Activated CD4-positive, alpha-beta memory T cell treated with anti-CD3 and anti-CD28 coated beads for 36 hours (primary cell): ENCODE data around the gene LONRF3. TPM values are rescaled to one million over a fixed set of nuclear protein-coding genes. Genes with fewer than 3 reads are reported as not detected.

Experiments used
- CTCF ChIA-PET: fragments of 350-600 bp; sonication (Branson Sonifier 250); formaldehyde crosslinking; loops from one replicate; lab custom pipeline; 2021; ENCODE audit warnings: antibody characterized with exemption, inconsistent platforms; lab: Charles Lee
- POLR2A ChIA-PET: fragments of 350-600 bp; sonication (Branson Sonifier 250); formaldehyde crosslinking; loops from one replicate; lab custom pipeline; 2021; ENCODE audit warnings: antibody characterized with exemption; lab: Charles Lee
- DNase-seq: peaks from one replicate; pipeline ENCODE4 v3.0.0-alpha.2; 2020
- H3K27ac Mint-ChIP-seq: one replicate; pipeline ENCODE4 v1.8.0; 2021; ENCODE audit warnings: mixed read lengths
- H3K27me3 Mint-ChIP-seq: one replicate; pipeline ENCODE4 v1.8.0; 2021; ENCODE audit warnings: mixed read lengths
- H3K36me3 Mint-ChIP-seq: one replicate; pipeline ENCODE4 v1.8.0; 2021; ENCODE audit warnings: mixed read lengths
- H3K4me1 Mint-ChIP-seq: one replicate; pipeline ENCODE4 v1.8.0; 2021; ENCODE audit warnings: low read depth, mixed read lengths
- H3K4me3 Mint-ChIP-seq: one replicate; pipeline ENCODE4 v1.8.0; 2021; ENCODE audit warnings: mild to moderate bottlenecking, mixed read lengths
- H3K9me3 Mint-ChIP-seq: one replicate; pipeline ENCODE4 v1.8.0; 2021; ENCODE audit warnings: mixed read lengths
- intact Hi-C: fragments of 100-400 bp; cut with micrococcal nuclease; formaldehyde crosslinking; loops from one replicate; pipeline ENCODE4 v1.15.1; 2023
- total RNA-seq, 2 experiments: library from RNA; stranded (reverse); gene quantifications; one replicate each; pipeline ENCODE4 v1.2.3, GENCODE V29; 2021

Gene LONRF3
- total RNA-seq, 2 experiments from 2014 or later = 4.3 to 4.5 TPM

GRCh38 chrX:118971552-118971951 lies 2.9 kb upstream of the LONRF3 start:
- H3K4me1 Mint-ChIP-seq = peaks cover 2% of the 10 kb centered on the region

GRCh38 chrX:118973389-118974087 lies 880 bp upstream of the LONRF3 start:
- Mint-ChIP-seq H3K9me3 (no peaks in the 10 kb centered on the region), H3K27me3 (peaks cover 5% of the 10 kb centered on the region), H3K4me3 (peak overlapping the region; percentile 79), H3K4me1 (peaks cover 7% of the 10 kb centered on the region), H3K27ac (no peak overlapping the region), H3K36me3 (no peaks in the 10 kb centered on the region)
- ChIA-PET POLR2A (no interaction called here), CTCF (no interaction called here)
- no peak for DNase-seq
- intact Hi-C loops = loop anchor here (10.0 kb wide), 1 partner anchor 261 kb away; the partner anchor contains the start of gene PGRMC1

More at GRCh38 chrX:118971552-118971951, 2.9 kb upstream of the LONRF3 start:
- Mint-ChIP-seq H3K36me3 (no peaks in the 10 kb centered on the region), H3K9me3 (no peaks in the 10 kb centered on the region), H3K27ac (no peak overlapping the region), H3K4me3 (no peak overlapping the region), H3K27me3 (peaks cover 5% of the 10 kb centered on the region)
- ChIA-PET POLR2A (no interaction called here), CTCF (no interaction called here)
- intact Hi-C loops = loop anchor here (10.0 kb wide), 1 partner anchor 263 kb away; the partner anchor contains the start of gene PGRMC1
- no peak for DNase-seq

GRCh38 chrX:118974908-118975671 lies 672 bp downstream of the LONRF3 start:
- no peaks in the 10 kb centered on the region for H3K36me3 Mint-ChIP-seq
- peak; percentile 64 for DNase-seq
- H3K9me3 Mint-ChIP-seq = no peaks in the 10 kb centered on the region
- peak overlapping the region; percentile 79 for H3K4me3 Mint-ChIP-seq
- intact Hi-C loops = loop anchor here (5.0 to 10.0 kb wide), 2 partner anchors 42 to 260 kb away; partner anchors contain the start of gene PGRMC1
- peaks cover 7% of the 10 kb centered on the region for H3K4me1 Mint-ChIP-seq
- peaks cover 5% of the 10 kb centered on the region for H3K27me3 Mint-ChIP-seq
- POLR2A ChIA-PET = no interaction called here
- peak overlapping the region; percentile 81 for H3K27ac Mint-ChIP-seq
- CTCF ChIA-PET = interaction anchor here (0.7 kb wide), 1 partner anchor 33 kb away, joined by 3 read pairs; no protein-coding TSS in a partner anchor

- ChIA-PET POLR2A (no interaction called here), CTCF (interaction anchor here (0.8 kb wide), 1 partner anchor 33 kb away, joined by 3 read pairs; no protein-coding TSS in a partner anchor)
- Mint-ChIP-seq H3K4me3 (peak overlapping the region; percentile 79), H3K27me3 (peaks cover 5% of the 10 kb centered on the region), H3K36me3 (peaks cover 4% of the 10 kb centered on the region), H3K4me1 (peaks cover 7% of the 10 kb centered on the region), H3K9me3 (no peaks in the 10 kb centered on the region), H3K27ac (peak overlapping the region; percentile 81)
- intact Hi-C loops = loop anchor here (5.0 to 10.0 kb wide), 2 partner anchors 41 to 259 kb away; partner anchors contain the start of gene PGRMC1
- peak; percentile 74 for DNase-seq
These were observed 1.6 kb downstream of the LONRF3 start for GRCh38 chrX:118975831-118976598.

- Mint-ChIP-seq H3K36me3 (peaks cover 4% of the 10 kb centered on the region), H3K9me3 (no peaks in the 10 kb centered on the region), H3K4me3 (peak overlapping the region; percentile 79), H3K27me3 (peaks cover 5% of the 10 kb centered on the region), H3K27ac (no peak overlapping the region), H3K4me1 (peaks cover 7% of the 10 kb centered on the region)
- intact Hi-C loops = loop anchor here (5.0 to 10.0 kb wide), 2 partner anchors 41 to 258 kb away; partner anchors contain the start of gene PGRMC1
- DNase-seq = peak; percentile 34
- POLR2A ChIA-PET = no interaction called here
- CTCF ChIA-PET = interaction anchor here (0.8 kb wide), 1 partner anchor 32 kb away, joined by 3 read pairs; no protein-coding TSS in a partner anchor
These were observed 2.4 kb downstream of the LONRF3 start for GRCh38 chrX:118976599-118977340.

- peaks cover 7% of the 10 kb centered on the region for H3K4me1 Mint-ChIP-seq
- intact Hi-C loops = loop anchor here (5.0 to 10.0 kb wide), 2 partner anchors 40 to 257 kb away; partner anchors contain the start of gene PGRMC1
- no peaks in the 10 kb centered on the region for H3K9me3 Mint-ChIP-seq
- POLR2A ChIA-PET = no interaction called here
- peaks cover 5% of the 10 kb centered on the region for H3K27me3 Mint-ChIP-seq
- H3K36me3 Mint-ChIP-seq = peaks cover 7% of the 10 kb centered on the region
- H3K27ac Mint-ChIP-seq = no peak overlapping the region
- CTCF ChIA-PET = no interaction called here
- H3K4me3 Mint-ChIP-seq = no peak overlapping the region
- no peak for DNase-seq
These were observed 3.0 kb downstream of the LONRF3 start for GRCh38 chrX:118977424-118977823.

GRCh38 chrX:118978451-118978850 lies 4.0 kb downstream of the LONRF3 start:
- Mint-ChIP-seq H3K9me3 (no peaks in the 10 kb centered on the region), H3K4me3 (no peak overlapping the region)

GRCh38 chrX:118980761-118981160 lies 6.3 kb downstream of the LONRF3 start:
- Mint-ChIP-seq H3K4me1 (peaks cover 4% of the 10 kb centered on the region), H3K36me3 (peaks cover 10% of the 10 kb centered on the region), H3K27ac (no peak overlapping the region), H3K4me3 (no peak overlapping the region), H3K9me3 (no peaks in the 10 kb centered on the region), H3K27me3 (no peaks in the 10 kb centered on the region)
- no peak for DNase-seq
- ChIA-PET CTCF (no interaction called here), POLR2A (no interaction called here)
- intact Hi-C loops = no loop called here

More at GRCh38 chrX:118978451-118978850, 4.0 kb downstream of the LONRF3 start:
- peaks cover 7% of the 10 kb centered on the region for H3K4me1 Mint-ChIP-seq
- no peaks in the 10 kb centered on the region for H3K27me3 Mint-ChIP-seq
- intact Hi-C loops = loop anchor here (5.0 to 10.0 kb wide), 2 partner anchors 39 to 256 kb away; partner anchors contain the start of gene PGRMC1
- no peak overlapping the region for H3K27ac Mint-ChIP-seq
- ChIA-PET CTCF (interaction anchor here (1.1 kb wide), 1 partner anchor 131 kb away, joined by 3 read pairs; no protein-coding TSS in a partner anchor), POLR2A (no interaction called here)
- H3K36me3 Mint-ChIP-seq = peaks cover 10% of the 10 kb centered on the region
- no peak for DNase-seq

GRCh38 chrX:118983513-118983912 lies 9.1 kb downstream of the LONRF3 start:
- no peak overlapping the region for H3K4me3 Mint-ChIP-seq
- intact Hi-C loops = no loop called here
- H3K4me1 Mint-ChIP-seq = no peaks in the 10 kb centered on the region
- no peaks in the 10 kb centered on the region for H3K9me3 Mint-ChIP-seq
- DNase-seq = no peak
- peaks cover 13% of the 10 kb centered on the region for H3K36me3 Mint-ChIP-seq
- no peaks in the 10 kb centered on the region for H3K27me3 Mint-ChIP-seq
- POLR2A ChIA-PET = no interaction called here
- CTCF ChIA-PET = no interaction called here
- H3K27ac Mint-ChIP-seq = no peak overlapping the region

- Mint-ChIP-seq H3K27me3 (no peaks in the 10 kb centered on the region), H3K36me3 (peaks cover 21% of the 10 kb centered on the region), H3K4me3 (no peak overlapping the region), H3K4me1 (peaks cover 20% of the 10 kb centered on the region), H3K9me3 (no peaks in the 10 kb centered on the region), H3K27ac (no peak overlapping the region)
- CTCF ChIA-PET = interaction anchor here (0.9 to 1.5 kb wide), 2 partner anchors 16 to 141 kb away, joined by 3 to 4 read pairs; no protein-coding TSS in a partner anchor
- POLR2A ChIA-PET = no interaction called here
- intact Hi-C loops = no loop called here
- DNase-seq = no peak
These were observed 14.5 kb downstream of the LONRF3 start for GRCh38 chrX:118988911-118989310.

- Mint-ChIP-seq H3K27me3 (no peaks in the 10 kb centered on the region), H3K4me1 (peaks cover 20% of the 10 kb centered on the region), H3K4me3 (no peak overlapping the region), H3K9me3 (no peaks in the 10 kb centered on the region), H3K36me3 (peaks cover 21% of the 10 kb centered on the region), H3K27ac (no peak overlapping the region)
- intact Hi-C loops = no loop called here
- POLR2A ChIA-PET = no interaction called here
- no peak for DNase-seq
- CTCF ChIA-PET = interaction anchor here (1.5 kb wide), 1 partner anchor 15 kb away, joined by 4 read pairs; no protein-coding TSS in a partner anchor
These were observed 15.5 kb downstream of the LONRF3 start for GRCh38 chrX:118989886-118990285.
